H1 (cell line): ENCODE data around the gene KRT222. TPM values are rescaled to one million over a fixed set of nuclear protein-coding genes. Genes with fewer than 3 reads are reported as not detected.

ENCODE experiments used
- CTCF ChIA-PET: fragments of 300-600 bp; sonication (Branson Sonifier 250); formaldehyde crosslinking; loops from one replicate; lab custom pipeline; 2021; ENCODE audit not compliant: partially characterized antibody; lab: Charles Lee
- POLR2A ChIA-PET: fragments of 300-600 bp; sonication (Branson Sonifier 250); formaldehyde crosslinking; loops from one replicate; lab custom pipeline; 2021; ENCODE audit warnings: inconsistent platforms; ENCODE audit not compliant: partially characterized antibody; lab: Charles Lee
- DNase-seq, 2 experiments: peaks; one replicate each; pipeline versions ENCODE4 v3.0.0 to v3.0.0-alpha.2; 2010 to 2022; ENCODE audit warnings: low spot score in 2 of 2, low read depth in 1 of 2, mixed read lengths in 1 of 2
- FAIRE-seq: peaks from 2 replicates; lab custom pipeline; 2011; peaks lifted over from hg19 to GRCh38; lab: Jason Lieb, UNC
- H2AFZ ChIP-seq: 2 replicates; pipeline ENCODE4 v1.8.1; 2012; ENCODE audit warnings: low read length, inconsistent platforms
- H2AK5ac ChIP-seq: 2 replicates; pipeline ENCODE4 v1.6.1; 2013; ENCODE audit warnings: low read depth, low read length
- H2BK120ac ChIP-seq: replicated peaks from 2 replicates; pipeline ENCODE3; 2013; ENCODE audit warnings: low read depth, low read length, inconsistent platforms
- H2BK12ac ChIP-seq: 2 replicates; pipeline ENCODE4 v1.6.1; 2013; ENCODE audit warnings: low read depth, low read length
- H2BK15ac ChIP-seq: 2 replicates; pipeline ENCODE4 v1.6.1; 2013; ENCODE audit warnings: low read length
- H2BK20ac ChIP-seq: 2 replicates; pipeline ENCODE4 v1.6.1; 2013; ENCODE audit warnings: low read length
- H2BK5ac ChIP-seq: 2 replicates; pipeline ENCODE4 v1.6.1; 2013; ENCODE audit warnings: low read depth, low read length
- H3K14ac ChIP-seq: 2 replicates; pipeline ENCODE4 v1.6.1; 2013; ENCODE audit warnings: inconsistent platforms; ENCODE audit not compliant: insufficient read length
- H3K18ac ChIP-seq: 2 replicates; pipeline ENCODE4 v1.6.1; 2013; ENCODE audit warnings: low read length; ENCODE audit errors: extremely low read depth
- H3K23ac ChIP-seq: 2 replicates; pipeline ENCODE4 v1.6.1; 2013; ENCODE audit warnings: inconsistent platforms; ENCODE audit not compliant: insufficient read length
- H3K23me2 ChIP-seq: 2 replicates; pipeline ENCODE4 v1.6.1; 2013; ENCODE audit warnings: low read depth, low read length
- H3K27ac ChIP-seq: 2 replicates; pipeline ENCODE4 v1.6.1; 2011; ENCODE audit warnings: low read depth, low read length, inconsistent platforms
- H3K27me3 ChIP-seq, 4 experiments: replicated peaks in 1 of 4; 1 replicate in 1 of 4; 2 replicates in 3 of 4; pipeline versions ENCODE4 v1.6.1 to v1.8.1; 2011 to 2013; ENCODE audit warnings: low read length in 3 of 4, mild to moderate bottlenecking in 3 of 4, inconsistent platforms in 2 of 4, mixed read lengths in 2 of 4, moderate library complexity in 1 of 4; ENCODE audit not compliant: control insufficient read depth in 3 of 4, insufficient read depth in 3 of 4; ENCODE audit errors: extremely low read depth in 1 of 4
- H3K36me3 ChIP-seq, 4 experiments: 2 replicates each; pipeline versions ENCODE4 v1.6.1 to v1.8.1; 2011 to 2013; ENCODE audit warnings: mild to moderate bottlenecking in 4 of 4, low read length in 3 of 4, moderate library complexity in 2 of 4, control low read depth in 1 of 4, inconsistent platforms in 1 of 4; ENCODE audit not compliant: insufficient read depth in 4 of 4, control insufficient read depth in 2 of 4
- H3K4ac ChIP-seq: replicated peaks from 2 replicates; pipeline ENCODE3; 2013; ENCODE audit warnings: low read length, low read depth, mixed read lengths, inconsistent platforms; ENCODE audit not compliant: insufficient read length
- H3K4me1 ChIP-seq, 4 experiments: replicated peaks in 1 of 4; 1 replicate in 1 of 4; 2 replicates in 3 of 4; pipeline versions ENCODE4 v1.6.1 to v1.8.1; 2011 to 2013; ENCODE audit warnings: low read length in 3 of 4, inconsistent platforms in 2 of 4, mixed read lengths in 1 of 4; ENCODE audit not compliant: insufficient read depth in 4 of 4, control insufficient read depth in 3 of 4
- H3K4me2 ChIP-seq, 2 experiments: 2 replicates each; pipeline versions ENCODE4 v1.6.1 to v1.8.1; 2011 to 2013; ENCODE audit warnings: low read depth in 2 of 2, low read length in 2 of 2, control low read depth in 1 of 2, inconsistent platforms in 1 of 2, mild to moderate bottlenecking in 1 of 2; ENCODE audit not compliant: insufficient read depth in 1 of 2
- H3K4me3 ChIP-seq, 4 experiments: fragments of 200-600, 300-600 bp in 1 of 4; sonication (generic), shearing (Covaris generic), sonication (Bioruptor Twin) in 1 of 4; 2 replicates each; pipeline versions ENCODE4 v1.5.1 to v1.8.1; 2011 to 2016; ENCODE audit warnings: low read length in 4 of 4, low read depth in 3 of 4, control low read depth in 2 of 4, inconsistent platforms in 2 of 4, mild to moderate bottlenecking in 2 of 4, mixed read lengths in 1 of 4, moderate library complexity in 1 of 4; ENCODE audit not compliant: insufficient read depth in 2 of 4; ENCODE audit errors: extremely low read depth in 1 of 4
- H3K56ac ChIP-seq: replicated peaks from 2 replicates; pipeline ENCODE3; 2013; ENCODE audit warnings: low read depth, mild to moderate bottlenecking, mixed read lengths, low read length, inconsistent platforms; ENCODE audit not compliant: insufficient read length
- H3K79me1 ChIP-seq: 2 replicates; pipeline ENCODE4 v1.6.1; 2013; ENCODE audit warnings: low read depth, low read length, control low read depth
- H3K79me2 ChIP-seq, 2 experiments: 2 replicates each; pipeline versions ENCODE4 v1.6.1 to v1.8.1; 2012 to 2013; ENCODE audit warnings: low read length in 2 of 2, mild to moderate bottlenecking in 2 of 2, inconsistent platforms in 1 of 2; ENCODE audit not compliant: insufficient read depth in 2 of 2, control insufficient read depth in 1 of 2
- H3K9ac ChIP-seq, 4 experiments: replicated peaks in 1 of 4; 1 replicate in 1 of 4; 2 replicates in 3 of 4; pipeline versions ENCODE4 v1.6.1 to v1.8.1; 2011 to 2013; ENCODE audit warnings: low read depth in 3 of 4, low read length in 3 of 4, control low read depth in 2 of 4, mild to moderate bottlenecking in 2 of 4, moderate library complexity in 2 of 4, inconsistent platforms in 1 of 4; ENCODE audit errors: extremely low read depth in 1 of 4
- H3K9me3 ChIP-seq, 2 experiments: 2 replicates each; pipeline versions ENCODE4 v1.6.1 to v1.8.1; 2012 to 2013; ENCODE audit warnings: mild to moderate bottlenecking in 2 of 2, moderate library complexity in 2 of 2, control low read depth in 1 of 2, inconsistent platforms in 1 of 2, low read depth in 1 of 2, low read length in 1 of 2, mixed read lengths in 1 of 2; ENCODE audit not compliant: insufficient read depth in 2 of 2
- H4K20me1 ChIP-seq, 2 experiments: replicated peaks in 1 of 2; 2 replicates each; pipeline versions ENCODE3 to v1.8.1; 2011 to 2013; ENCODE audit warnings: inconsistent platforms in 2 of 2, low read length in 2 of 2, mild to moderate bottlenecking in 1 of 2; ENCODE audit not compliant: insufficient read depth in 2 of 2, control insufficient read depth in 1 of 2
- H4K5ac ChIP-seq: 2 replicates; pipeline ENCODE4 v1.6.1; 2013; ENCODE audit warnings: low read length, low read depth, mixed read lengths, inconsistent platforms; ENCODE audit not compliant: insufficient read length
- H4K8ac ChIP-seq: 2 replicates; pipeline ENCODE4 v1.8.0; 2013; ENCODE audit warnings: mild to moderate bottlenecking, moderate library complexity, low read length, inconsistent platforms; ENCODE audit not compliant: insufficient read depth; ENCODE audit errors: extremely low read depth
- H4K91ac ChIP-seq: replicated peaks from 2 replicates; pipeline ENCODE3; 2013; ENCODE audit warnings: low read length, mixed read lengths, inconsistent platforms; ENCODE audit not compliant: insufficient read length
- BACH1 ChIP-seq: IDR thresholded peaks from 2 replicates; pipeline ENCODE4 v1.6.1; 2012; ENCODE audit warnings: low read length, improper control_type of control experiment
- BCL11A ChIP-seq, 2 experiments: IDR thresholded peaks; one replicate each; pipeline ENCODE4 v1.6.1; 2011; ENCODE audit warnings: low read depth in 2 of 2, low read length in 2 of 2, mild to moderate bottlenecking in 2 of 2
- CTBP2 ChIP-seq: IDR thresholded peaks from 2 replicates; pipeline ENCODE4 v1.7.0; 2011; ENCODE audit warnings: borderline replicate concordance, mild to moderate bottlenecking, moderate library complexity, mixed read lengths, low read length; ENCODE audit not compliant: insufficient read depth, insufficient read length
- E2F6 ChIP-seq: IDR thresholded peaks from 2 replicates; pipeline ENCODE4 v1.6.1; 2012; ENCODE audit warnings: inconsistent platforms
- GABPA ChIP-seq: IDR thresholded peaks from 2 replicates; pipeline ENCODE4 v1.6.1; 2011; ENCODE audit warnings: mild to moderate bottlenecking, low read length, moderate library complexity, borderline replicate concordance; ENCODE audit not compliant: insufficient read depth
- KDM1A ChIP-seq: fragments of 200-600, 300-600 bp; sonication (generic); IDR thresholded peaks from 2 replicates; pipeline ENCODE4 v1.7.1; 2016; ENCODE audit warnings: mild to moderate bottlenecking, low read length, borderline replicate concordance
- TAF1 ChIP-seq: IDR thresholded peaks from 2 replicates; pipeline ENCODE4 v1.6.1; 2011; ENCODE audit warnings: mild to moderate bottlenecking, low read depth, low read length
- WGBS, 2 experiments: shearing (Covaris generic) in 1 of 2; methylation state at CpG; one replicate each; pipeline versions ENCODE4 v1.1.6 to v1.1.7; 2013 to 2015; ENCODE audit warnings: low lambda C conversion rate in 2 of 2, mixed read lengths in 2 of 2, inconsistent platforms in 1 of 2, low coverage in 1 of 2, missing lambda C conversion rate in 1 of 2; ENCODE audit not compliant: insufficient replicate concordance in 2 of 2, insufficient coverage in 1 of 2, insufficient read length in 1 of 2; ENCODE audit errors: extremely low coverage in 1 of 2, missing lambda C conversion rate in 1 of 2; 5-methylcytosine and 5-hydroxymethylcytosine counted together
- polyA plus RNA-seq, 7 experiments: library from polyadenylated mRNA; depleted of rRNA in 3 of 7; stranded (reverse) in 5 of 7; unstranded in 2 of 7; fragments of >200 nt in 5 of 7; fragments of 200-250 nt in 2 of 7; gene quantifications; 1 replicate in 5 of 7; 2 replicates in 1 of 7; 4 replicates in 1 of 7; pipeline versions ENCODE4 v1.2.1 to v1.2.3, GENCODE V29; 2011 to 2013; ENCODE audit warnings: missing spikeins in 2 of 7, mixed read lengths in 2 of 7
- total RNA-seq: library from RNA; stranded (reverse); fragmentation: NEBNext Ultra II Directional; extraction: Animal tissue kit (Norgen Biotek cat#: 25700); gene quantifications from 2 replicates; pipeline ENCODE4 v1.2.1, GENCODE V29; 2021

KRT222 gene
- total and polyA plus RNA-seq, 2 of the 8 experiments (the other 6 are each of a cell fraction or from before 2014, with no cell fraction given) = 0.08 to 0.61 TPM

GRCh38 chr17:40651939-40652338 is 13.0 kb downstream of the KRT222 start:
- H3K23me2 ChIP-seq = peaks cover 7% of the 10 kb centered on the region
- no peak overlapping the region for H3K4me3 ChIP-seq
- TF ChIP-seq CTBP2 (no peak), BACH1 (no peak), KDM1A (no peak), E2F6 (no peak), BCL11A (IDR thresholded peaks at IDR 0.05; ENCODE audit: low read depth in 2 of 2, low read length in 2 of 2) (no peak), GABPA (no peak), TAF1 (no peak)
- H3K79me2 ChIP-seq = peaks cover 5 to 7% of the 10 kb centered on the region in 2 experiments
- H2AFZ ChIP-seq = no peak overlapping the region
- no peaks in the 10 kb centered on the region for H3K27me3 ChIP-seq
- no peak overlapping the region for H2BK5ac ChIP-seq
- H2BK120ac ChIP-seq = no peak overlapping the region
- no peak for DNase-seq
- H3K79me1 ChIP-seq = no peaks in the 10 kb centered on the region; the same call in 1 of the 2 replicates
- H2BK12ac ChIP-seq = no peak overlapping the region
- no peak overlapping the region for H3K14ac ChIP-seq
- no peak overlapping the region for H4K8ac ChIP-seq
- no peak overlapping the region for H3K23ac ChIP-seq
- H3K4me1 ChIP-seq = peaks cover 0 to 5% (median 3%) of the 10 kb centered on the region in 4 experiments; a peak in 1 of 7 replicates
- no peaks in the 10 kb centered on the region for H3K36me3 ChIP-seq
- no peak overlapping the region for H3K56ac ChIP-seq
- no peak overlapping the region for H3K18ac ChIP-seq
- no peak overlapping the region for H3K27ac ChIP-seq
- H4K20me1 ChIP-seq = no peaks in the 10 kb centered on the region
- no peak overlapping the region for H4K91ac ChIP-seq
- FAIRE-seq = no peak
- H4K5ac ChIP-seq = no peak overlapping the region
- POLR2A ChIA-PET = interaction anchor here (0.7 to 1.3 kb wide), 6 partner anchors 12 to 1134 kb away, joined by 3 to 4 read pairs (median 3); partner anchors contain the start of gene KRT222
- CTCF ChIA-PET = no interaction called here
- H2BK15ac ChIP-seq = no peak overlapping the region
- no peak overlapping the region for H2AK5ac ChIP-seq
- H3K4me2 ChIP-seq = no peak overlapping the region
- H3K4ac ChIP-seq = no peak overlapping the region
- no peaks in the 10 kb centered on the region for H3K9me3 ChIP-seq
- no peak overlapping the region for H2BK20ac ChIP-seq
- 88% methylated on average over 5 of the region's 5 CpGs; no CpG with 5 or more reads in 1 of the 2 experiments for WGBS, 2 experiments
- H3K9ac ChIP-seq = no peak overlapping the region
